HG02870 (cell line): Measurements from ENCODE around the gene TMEFF1.
"Not testable (repeated sequence)": the region's sequence is repeated elsewhere in the genome, so short reads cannot be mapped to it uniquely, and the experiment has no call there.

ENCODE experiments used
- ATAC-seq: cut with Tn5 transposase; IDR thresholded peaks from one replicate; pipeline ENCODE4 v1.9.1; 2021; ENCODE audit warnings: mild to moderate bottlenecking, moderate library complexity; ENCODE audit not compliant: unreplicated experiment

TMEFF1 gene

GRCh38 chr9:100486479-100487176 is 13.7 kb downstream of the TMEFF1 start:
- ATAC-seq: no peak

- no peak for ATAC-seq
Observed at GRCh38 chr9:100488177-100488576, 15.2 kb downstream of the TMEFF1 start.

GRCh38 chr9:100489836-100490235 is 16.9 kb downstream of the TMEFF1 start:
- no peak for ATAC-seq

- ATAC-seq: no peak
Observed at GRCh38 chr9:100492952-100493351, 20.0 kb downstream of the TMEFF1 start.

GRCh38 chr9:100498592-100498991 is 25.6 kb downstream of the TMEFF1 start:
- ATAC-seq: no peak

GRCh38 chr9:100499460-100499859 is 26.5 kb downstream of the TMEFF1 start:
- ATAC-seq: no peak

- no peak for ATAC-seq
Observed at GRCh38 chr9:100499866-100500265, 26.9 kb downstream of the TMEFF1 start.

GRCh38 chr9:100505564-100506159 is 32.7 kb downstream of the TMEFF1 start:
- ATAC-seq: peak; percentile 48

- not testable (repeated sequence) for ATAC-seq
Observed at GRCh38 chr9:100507350-100507749, 34.4 kb downstream of the TMEFF1 start.

GRCh38 chr9:100511205-100511604 is 38.3 kb downstream of the TMEFF1 start:
- no peak for ATAC-seq

- ATAC-seq: no peak
Observed at GRCh38 chr9:100515578-100516494, 42.9 kb downstream of the TMEFF1 start.

GRCh38 chr9:100521282-100521681 is 48.3 kb downstream of the TMEFF1 start:
- peak; percentile 79 for ATAC-seq

GRCh38 chr9:100525563-100525962 is 52.6 kb downstream of the TMEFF1 start:
- ATAC-seq: no peak

GRCh38 chr9:100527180-100527794 is 54.3 kb downstream of the TMEFF1 start:
- ATAC-seq: not testable (repeated sequence)

GRCh38 chr9:100534401-100534800 is 61.5 kb downstream of the TMEFF1 start:
- no peak for ATAC-seq

GRCh38 chr9:100540327-100540726 is 67.4 kb downstream of the TMEFF1 start:
- ATAC-seq: no peak

GRCh38 chr9:100549048-100549447 is 76.1 kb downstream of the TMEFF1 start:
- no peak for ATAC-seq

- ATAC-seq: peak; percentile 43
Observed at GRCh38 chr9:100554935-100555401, 82.0 kb downstream of the TMEFF1 start.

- peak; percentile 94 for ATAC-seq
Observed at GRCh38 chr9:100555471-100555870, 82.5 kb downstream of the TMEFF1 start.

- ATAC-seq: no peak
Observed at GRCh38 chr9:100557053-100557452, 84.1 kb downstream of the TMEFF1 start.

GRCh38 chr9:100561256-100561655 is 88.3 kb downstream of the TMEFF1 start:
- no peak for ATAC-seq
